H9 (cell line): Measurements from ENCODE around the gene PON1. TPM values are rescaled to one million over a fixed set of nuclear protein-coding genes. Genes with fewer than 3 reads are reported as not detected.

Experiments used
- DNase-seq: peaks from one replicate; pipeline ENCODE4 v3.0.0-alpha.2; 2017
- H2AFZ ChIP-seq: one replicate; pipeline ENCODE4 v1.6.1; 2013; ENCODE audit warnings: mild to moderate bottlenecking, low read length, control low read depth, moderate library complexity
- H2AK5ac ChIP-seq: 2 replicates; pipeline ENCODE4 v1.6.1; 2013; ENCODE audit warnings: low read length, control low read depth, mixed read lengths; ENCODE audit not compliant: insufficient read length
- H2BK120ac ChIP-seq: one replicate; pipeline ENCODE4 v1.6.1; 2013; ENCODE audit warnings: low read depth, mild to moderate bottlenecking, low read length, control low read depth, inconsistent platforms; ENCODE audit not compliant: poor library complexity, severe bottlenecking
- H2BK12ac ChIP-seq: 2 replicates; pipeline ENCODE4 v1.6.1; 2013; ENCODE audit warnings: low read length, control low read depth, mixed read lengths, low read depth; ENCODE audit not compliant: insufficient read length
- H2BK15ac ChIP-seq: 2 replicates; pipeline ENCODE4 v1.6.1; 2013; ENCODE audit warnings: low read depth, low read length, control low read depth
- H2BK20ac ChIP-seq: one replicate; pipeline ENCODE4 v1.6.1; 2013; ENCODE audit warnings: low read depth, mild to moderate bottlenecking, low read length, control low read depth, inconsistent platforms; ENCODE audit not compliant: poor library complexity, severe bottlenecking
- H2BK5ac ChIP-seq: 2 replicates; pipeline ENCODE4 v1.6.1; 2013; ENCODE audit warnings: low read length, control low read depth, mixed read lengths; ENCODE audit not compliant: insufficient read length
- H3K14ac ChIP-seq: 2 replicates; pipeline ENCODE4 v1.6.1; 2013; ENCODE audit warnings: low read length, control low read depth; ENCODE audit not compliant: insufficient read depth
- H3K18ac ChIP-seq: 2 replicates; pipeline ENCODE4 v1.6.1; 2013; ENCODE audit warnings: low read depth, mild to moderate bottlenecking, mixed read lengths, low read length, control low read depth; ENCODE audit not compliant: insufficient read length
- H3K23ac ChIP-seq: 2 replicates; pipeline ENCODE4 v1.6.1; 2013; ENCODE audit warnings: low read length, control low read depth, mixed read lengths, low read depth; ENCODE audit not compliant: insufficient read length
- H3K23me2 ChIP-seq: 2 replicates; pipeline ENCODE4 v1.6.1; 2013; ENCODE audit warnings: low read depth, mild to moderate bottlenecking, mixed read lengths, low read length, control low read depth; ENCODE audit not compliant: insufficient read length, poor library complexity, severe bottlenecking
- H3K27ac ChIP-seq: 2 replicates; pipeline ENCODE4 v1.5.1; 2013; ENCODE audit warnings: low read length, control low read depth, mixed read lengths, low read depth; ENCODE audit not compliant: insufficient read length
- H3K27me3 ChIP-seq: 2 replicates; pipeline ENCODE4 v1.6.1; 2013; ENCODE audit warnings: low read length, control low read depth, inconsistent platforms; ENCODE audit not compliant: insufficient read depth
- H3K4ac ChIP-seq: 2 replicates; pipeline ENCODE4 v1.6.1; 2013; ENCODE audit warnings: low read depth, mild to moderate bottlenecking, control low read depth, inconsistent platforms, low read length, moderate library complexity
- H3K4me1 ChIP-seq: 2 replicates; pipeline ENCODE4 v1.6.1; 2013; ENCODE audit warnings: low read length, control low read depth, inconsistent platforms; ENCODE audit not compliant: insufficient read depth
- H3K4me2 ChIP-seq: 2 replicates; pipeline ENCODE4 v1.6.1; 2013; ENCODE audit warnings: low read length, control low read depth, mixed read lengths; ENCODE audit not compliant: insufficient read length, insufficient read depth
- H3K56ac ChIP-seq: 2 replicates; pipeline ENCODE4 v1.6.1; 2013; ENCODE audit warnings: low read depth, mild to moderate bottlenecking, mixed read lengths, low read length, control low read depth; ENCODE audit not compliant: insufficient read length
- H3K79me1 ChIP-seq: 2 replicates; pipeline ENCODE4 v1.6.1; 2013; ENCODE audit warnings: low read depth, mild to moderate bottlenecking, moderate library complexity, low read length, control low read depth, inconsistent platforms; ENCODE audit not compliant: insufficient read depth, poor library complexity, severe bottlenecking
- H3K79me2 ChIP-seq: 2 replicates; pipeline ENCODE4 v1.6.1; 2013; ENCODE audit warnings: low read length, control low read depth, inconsistent platforms; ENCODE audit not compliant: insufficient read depth
- H3K9ac ChIP-seq: 2 replicates; pipeline ENCODE4 v1.6.1; 2013; ENCODE audit warnings: low read length, control low read depth, mixed read lengths; ENCODE audit not compliant: insufficient read length; ENCODE audit errors: extremely low read depth
- H3K9me3 ChIP-seq: one replicate; pipeline ENCODE4 v1.6.1; 2013; ENCODE audit warnings: low read depth, low read length, inconsistent platforms; ENCODE audit not compliant: control insufficient read depth
- H3T11ph ChIP-seq: one replicate; pipeline ENCODE4 v1.6.1; 2013; ENCODE audit warnings: mild to moderate bottlenecking, low read length, control low read depth, inconsistent platforms
- H4K20me1 ChIP-seq: one replicate; pipeline ENCODE4 v1.6.1; 2013; ENCODE audit not compliant: control insufficient read depth, insufficient read length, insufficient read depth
- H4K5ac ChIP-seq: 2 replicates; pipeline ENCODE4 v1.6.1; 2013; ENCODE audit warnings: low read depth, mild to moderate bottlenecking, mixed read lengths, low read length, control low read depth; ENCODE audit not compliant: insufficient read length
- H4K8ac ChIP-seq: replicated peaks from 2 replicates; pipeline ENCODE4 v1.6.1; 2013; ENCODE audit warnings: low read length, control low read depth, mixed read lengths, low read depth; ENCODE audit not compliant: insufficient read length
- H4K91ac ChIP-seq: 2 replicates; pipeline ENCODE4 v1.6.1; 2013; ENCODE audit warnings: low read depth, mild to moderate bottlenecking, moderate library complexity, mixed read lengths, low read length, control low read depth; ENCODE audit not compliant: insufficient read length
- H3K27ac Mint-ChIP-seq, 3 experiments: 2 replicates in 2 of 3; 3 replicates in 1 of 3; pipeline ENCODE4 v1.8.0; 2020 to 2021; ENCODE audit warnings: mixed read lengths in 3 of 3, mild to moderate bottlenecking in 1 of 3, moderate library complexity in 1 of 3
- H3K27me3 Mint-ChIP-seq: 2 replicates; pipeline ENCODE4 v1.8.0; 2021; ENCODE audit warnings: low read depth, mild to moderate bottlenecking, moderate library complexity, mixed read lengths
- H3K36me3 Mint-ChIP-seq, 3 experiments: 2 replicates in 2 of 3; 3 replicates in 1 of 3; pipeline ENCODE4 v1.8.0; 2020 to 2021; ENCODE audit warnings: low read depth in 3 of 3, mixed read lengths in 3 of 3; ENCODE audit not compliant: insufficient read depth in 1 of 3
- H3K4me1 Mint-ChIP-seq, 2 experiments: 2 replicates each; pipeline ENCODE4 v1.8.0; 2020; ENCODE audit warnings: mixed read lengths in 2 of 2
- H3K4me3 Mint-ChIP-seq, 2 experiments: 2 replicates in 1 of 2; 3 replicates in 1 of 2; pipeline ENCODE4 v1.8.0; 2020 to 2021; ENCODE audit warnings: mild to moderate bottlenecking in 2 of 2, mixed read lengths in 2 of 2, moderate library complexity in 1 of 2
- H3K9me3 Mint-ChIP-seq, 2 experiments: 2 replicates in 1 of 2; 3 replicates in 1 of 2; pipeline ENCODE4 v1.8.0; 2020; ENCODE audit warnings: mild to moderate bottlenecking in 2 of 2, mixed read lengths in 2 of 2, moderate library complexity in 1 of 2
- CTCF ChIP-seq: fragments of 200-600 bp; sonication (generic); conservative IDR thresholded peaks from 3 replicates; pipeline ENCODE4 v1.8.0; 2021; ENCODE audit warnings: antibody characterized with exemption, mild to moderate bottlenecking
- WGBS: extraction: QIAGEN DNeasy Blood & Tissue Kit; methylation state at CpG from one replicate; pipeline ENCODE4 v1.1.7; 2013; ENCODE audit warnings: missing lambda C conversion rate, low lambda C conversion rate, mixed read lengths; ENCODE audit not compliant: insufficient read length; ENCODE audit errors: extremely low coverage; 5-methylcytosine and 5-hydroxymethylcytosine counted together
- total RNA-seq: library from RNA; stranded (reverse); gene quantifications from 2 replicates; pipeline ENCODE4 v1.2.1, GENCODE V29; 2021

PON1 gene
- total RNA-seq, 1 experiment from 2014 or later, result 0.90 TPM

- Mint-ChIP-seq H3K27me3 (no peaks in the 10 kb centered on the region), H3K4me1 (peaks cover 16 to 20% of the 10 kb centered on the region in 2 experiments), H3K36me3 (peaks cover 0 to 10% (median 0%) of the 10 kb centered on the region in 3 experiments; a peak in 3 of 7 replicates), H3K27ac (no peak overlapping the region), H3K4me3 (no peak overlapping the region), H3K9me3 (no peaks in the 10 kb centered on the region)
- Histone ChIP-seq H4K20me1 (no peaks in the 10 kb centered on the region), H2BK120ac (no peak overlapping the region), H2BK20ac (no peak overlapping the region), H3K4me2 (no peak overlapping the region), H2AK5ac (no peak overlapping the region), H3K14ac (no peak overlapping the region), H3K56ac (no peak overlapping the region), H3K79me2 (no peaks in the 10 kb centered on the region), H3T11ph (no peak overlapping the region), H2BK15ac (no peak overlapping the region), H4K5ac (no peak overlapping the region), H3K27me3 (no peaks in the 10 kb centered on the region), H3K9ac (no peak overlapping the region), H2BK5ac (no peak overlapping the region), H4K91ac (no peak overlapping the region), H3K18ac (no peak overlapping the region), H4K8ac (no peak overlapping the region), H2AFZ (no peak overlapping the region), H2BK12ac (no peak overlapping the region), H3K9me3 (no peaks in the 10 kb centered on the region), H3K27ac (no peak overlapping the region), H3K23ac (no peak overlapping the region), H3K79me1 (no peaks in the 10 kb centered on the region), H3K23me2 (no peaks in the 10 kb centered on the region), H3K4me1 (peaks cover 4% of the 10 kb centered on the region; the same call in 1 of the 2 replicates), H3K4ac (no peak overlapping the region)
- WGBS, result no CpG with 5 or more reads among the region's 6 CpGs
- no peak for DNase-seq
- TF ChIP-seq CTCF, result no peak
Observed at GRCh38 chr7:95250571-95250970, 73.8 kb downstream of the PON1 start.

Other genes starting within 250 kb of the PON1 start
- gene PON3, start 71.8 kb upstream of the PON1 start, total RNA-seq, result not detected in 2 replicates
- gene PON2, start 110.5 kb upstream of the PON1 start, total RNA-seq, result 23.8 and 26.7 TPM in 2 replicates
- not detected in 2 replicates for gene ASB4, start 161.4 kb upstream of the PON1 start, total RNA-seq